Bronchial epithelial cell (primary cell): ENCODE measurements around the gene CCDC9. TPM values are rescaled to one million over a fixed set of nuclear protein-coding genes. Genes with fewer than 3 reads are reported as not detected.

ENCODE experiments used
- DNase-seq: peaks from one replicate; pipeline ENCODE4 v3.0.0-alpha.2; 2010; ENCODE audit warnings: low read depth
- FAIRE-seq: peaks from 2 replicates; lab custom pipeline; 2011; peaks lifted over from hg19 to GRCh38; lab: Jason Lieb, UNC
- H3K27me3 ChIP-seq: 2 replicates; pipeline ENCODE4 v1.5.1; 2011; ENCODE audit warnings: low read length; ENCODE audit not compliant: control insufficient read depth, insufficient read depth
- H3K36me3 ChIP-seq: 2 replicates; pipeline ENCODE4 v1.5.1; 2011; ENCODE audit warnings: low read length; ENCODE audit not compliant: control insufficient read depth, insufficient read depth
- H3K4me3 ChIP-seq: 2 replicates; pipeline ENCODE4 v1.5.1; 2011; ENCODE audit warnings: mild to moderate bottlenecking, low read depth, low read length, control low read depth
- CTCF ChIP-seq: IDR thresholded peaks from 2 replicates; pipeline ENCODE4 v1.5.1; 2011; ENCODE audit warnings: mild to moderate bottlenecking, moderate library complexity, low read length, control low read depth, inconsistent platforms; ENCODE audit not compliant: insufficient read depth, severe bottlenecking
- total RNA-seq: library from RNA; depleted of rRNA; stranded (reverse); fragments of >200 nt; gene quantifications from 2 replicates; pipeline ENCODE4 v1.2.1, GENCODE V29; 2014

Gene CCDC9
- total RNA-seq, 1 donor from 2014 or later: 3.7 TPM

- no peak for FAIRE-seq
- H3K27me3 ChIP-seq: no peaks in the 10 kb centered on the region
- no peak for DNase-seq
- H3K36me3 ChIP-seq: no peaks in the 10 kb centered on the region
- no peak overlapping the region for H3K4me3 ChIP-seq
- TF ChIP-seq CTCF: no peak
Observed at GRCh38 chr19:47316513-47316912, 60.2 kb downstream of the CCDC9 start.

GRCh38 chr19:47319923-47320871, 63.9 kb downstream of the CCDC9 start:
- H3K36me3 ChIP-seq: no peaks in the 10 kb centered on the region
- H3K4me3 ChIP-seq: no peak overlapping the region
- no peak for FAIRE-seq
- no peak for TF ChIP-seq CTCF
- no peak for DNase-seq
- peaks cover 2% of the 10 kb centered on the region for H3K27me3 ChIP-seq

Other genes starting within 250 kb of the CCDC9 start
- gene NPAS1, start 236.7 kb upstream of the CCDC9 start, total RNA-seq: 0.26 and 0.64 TPM in 2 replicates
- 20.5 and 23.9 TPM in 2 replicates for gene TMEM160, start 207.9 kb upstream of the CCDC9 start, total RNA-seq
- 2.6 and 7.0 TPM in 2 replicates for gene ZC3H4, start 142.7 kb upstream of the CCDC9 start, total RNA-seq
- gene SAE1, start 125.7 kb upstream of the CCDC9 start, total RNA-seq: 90.6 and 108 TPM in 2 replicates
- gene BBC3, start 25.3 kb upstream of the CCDC9 start, total RNA-seq: 6.3 and 12.6 TPM in 2 replicates
- 0.53 and 1.7 TPM in 2 replicates for gene INAFM1, start 18.4 kb downstream of the CCDC9 start, total RNA-seq
- gene C5AR1, start 53.3 kb downstream of the CCDC9 start, total RNA-seq: under 0.01 and 1.0 TPM in 2 replicates
- 0.53 and 0.64 TPM in 2 replicates for gene C5AR2, start 75.7 kb downstream of the CCDC9 start, total RNA-seq
- 9.5 and 13.3 TPM in 2 replicates for gene DHX34, start 92.8 kb downstream of the CCDC9 start, total RNA-seq
- 8.7 and 11.3 TPM in 2 replicates for gene MEIS3, start 163.0 kb downstream of the CCDC9 start, total RNA-seq
- 0.26 TPM in 2 replicates for gene SLC8A2, start 215.4 kb downstream of the CCDC9 start, total RNA-seq
- gene KPTN, start 227.7 kb downstream of the CCDC9 start, total RNA-seq: 2.1 and 3.5 TPM in 2 replicates